K562 (cell line): ENCODE measurements around the gene PRSS23. TPM values are rescaled to one million over a fixed set of nuclear protein-coding genes. Genes with fewer than 3 reads are reported as not detected.

Experiments
- MCM2 ChIP-seq: fragments of 450-650 bp; IDR thresholded peaks from 2 replicates; pipeline ENCODE4 v1.6.1; 2017; ENCODE audit warnings: low read depth, mild to moderate bottlenecking
- ZNF41 ChIP-seq: fragments of 250-450 bp; sonication (Bioruptor Pico); conservative IDR thresholded peaks from 2 replicates; pipeline ENCODE4 v1.4.0; 2020; ENCODE audit warnings: mild to moderate bottlenecking
- ZNF764 ChIP-seq: fragments of 250-450 bp; sonication (Bioruptor Pico); IDR thresholded peaks from 2 replicates; pipeline ENCODE4 v1.4.0; 2020; ENCODE audit warnings: low read depth, mild to moderate bottlenecking, moderate library complexity
- polyA plus RNA-seq, 8 experiments: library from polyadenylated mRNA; depleted of rRNA in 4 of 8; stranded (reverse) in 5 of 8; unstranded in 3 of 8; fragments of >200 nt; fragmentation: Nextera tagmentation in 2 of 8; fragmentation: Illumina TruSeq in 1 of 8; extraction: Ambion mirVana in 2 of 8; extraction: Trizol in 1 of 8; gene quantifications; 2 replicates each; pipeline versions ENCODE4 v1.2.1 to v1.2.3, GENCODE V29; 2011 to 2014; ENCODE audit warnings: inconsistent platforms in 1 of 8, missing spikeins in 1 of 8
- total RNA-seq, 7 experiments: library from RNA; depleted of rRNA in 6 of 7; stranded (reverse); fragments of >200 nt in 6 of 7; fragmentation: Illumina TruSeq in 2 of 7; extraction: Trizol in 2 of 7; gene quantifications; 2 replicates each; pipeline versions ENCODE4 v1.2.1 to v1.2.3, GENCODE V29; 2011 to 2021; ENCODE audit warnings: low replicate concordance in 1 of 7
- TF ChIP-seq, protein P1 (sequence below), 2 experiments: fragments of 450-650 bp; formaldehyde crosslinking in 1 of 2; IDR thresholded peaks; 2 replicates each; pipeline versions ENCODE4 v1.4.0 to v1.6.1; 2014 to 2020; ENCODE audit warnings: mild to moderate bottlenecking in 2 of 2, borderline replicate concordance in 1 of 2, low read depth in 1 of 2

PRSS23 gene
- total and polyA plus RNA-seq, 9 of the 15 experiments (the other 6 are each of a cell fraction or from before 2014, with no cell fraction given), result 0.04 to 0.51 (median 0.11) TPM; not detected in 2

DNA sequence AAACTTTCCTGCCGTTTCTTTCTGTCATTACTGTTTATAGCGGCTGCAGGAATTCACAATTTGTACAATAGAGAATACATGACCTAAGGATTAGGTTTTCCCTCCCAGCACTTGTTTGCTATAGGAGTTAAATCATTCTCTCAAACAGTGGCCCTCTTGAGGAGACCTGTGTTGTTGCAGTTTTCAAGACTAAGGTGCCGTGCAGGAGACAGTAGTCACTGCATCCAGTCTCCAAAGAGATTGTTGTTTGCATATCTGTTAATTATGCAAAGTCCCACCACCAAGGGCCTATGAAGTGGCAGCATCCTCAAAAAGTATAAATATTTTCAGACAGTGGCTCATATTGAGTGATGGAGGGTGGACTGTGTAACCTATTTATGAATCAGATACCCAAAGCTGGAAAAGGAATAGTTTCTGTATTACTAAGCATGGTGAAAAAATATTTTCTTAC, 2.3 kb downstream of the PRSS23 start (continued):
- TF ChIP-seq, protein P1, sequence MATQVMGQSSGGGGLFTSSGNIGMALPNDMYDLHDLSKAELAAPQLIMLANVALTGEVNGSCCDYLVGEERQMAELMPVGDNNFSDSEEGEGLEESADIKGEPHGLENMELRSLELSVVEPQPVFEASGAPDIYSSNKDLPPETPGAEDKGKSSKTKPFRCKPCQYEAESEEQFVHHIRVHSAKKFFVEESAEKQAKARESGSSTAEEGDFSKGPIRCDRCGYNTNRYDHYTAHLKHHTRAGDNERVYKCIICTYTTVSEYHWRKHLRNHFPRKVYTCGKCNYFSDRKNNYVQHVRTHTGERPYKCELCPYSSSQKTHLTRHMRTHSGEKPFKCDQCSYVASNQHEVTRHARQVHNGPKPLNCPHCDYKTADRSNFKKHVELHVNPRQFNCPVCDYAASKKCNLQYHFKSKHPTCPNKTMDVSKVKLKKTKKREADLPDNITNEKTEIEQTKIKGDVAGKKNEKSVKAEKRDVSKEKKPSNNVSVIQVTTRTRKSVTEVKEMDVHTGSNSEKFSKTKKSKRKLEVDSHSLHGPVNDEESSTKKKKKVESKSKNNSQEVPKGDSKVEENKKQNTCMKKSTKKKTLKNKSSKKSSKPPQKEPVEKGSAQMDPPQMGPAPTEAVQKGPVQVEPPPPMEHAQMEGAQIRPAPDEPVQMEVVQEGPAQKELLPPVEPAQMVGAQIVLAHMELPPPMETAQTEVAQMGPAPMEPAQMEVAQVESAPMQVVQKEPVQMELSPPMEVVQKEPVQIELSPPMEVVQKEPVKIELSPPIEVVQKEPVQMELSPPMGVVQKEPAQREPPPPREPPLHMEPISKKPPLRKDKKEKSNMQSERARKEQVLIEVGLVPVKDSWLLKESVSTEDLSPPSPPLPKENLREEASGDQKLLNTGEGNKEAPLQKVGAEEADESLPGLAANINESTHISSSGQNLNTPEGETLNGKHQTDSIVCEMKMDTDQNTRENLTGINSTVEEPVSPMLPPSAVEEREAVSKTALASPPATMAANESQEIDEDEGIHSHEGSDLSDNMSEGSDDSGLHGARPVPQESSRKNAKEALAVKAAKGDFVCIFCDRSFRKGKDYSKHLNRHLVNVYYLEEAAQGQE (IDR thresholded peaks at IDR 0.05; ENCODE audit: borderline replicate concordance), result peak; percentile 10; the same call in 1 of the 2 replicates
- TF ChIP-seq, protein P1 (CRISPR knock-in tag; IDR thresholded peaks at IDR 0.05; ENCODE audit: low read depth), result no peak
- TF ChIP-seq MCM2 (no peak), ZNF764 (CRISPR knock-in tag) (no peak), ZNF41 (no peak)
